Endometrial microvascular endothelial cells (primary cell): ENCODE results near the gene ZNF329. TPM values are rescaled to one million over a fixed set of nuclear protein-coding genes. Genes with fewer than 3 reads are reported as not detected.

Experiments
- in situ Hi-C: cut with HindIII; loops from 2 replicates; pipeline ENCODE4 v1.10.0; 2017; ENCODE audit warnings: low sequenced_read_pairs, low pct_unique_long_range_greater_than_20kb; ENCODE audit errors: inconsistent ontology term
- total RNA-seq: library from RNA; depleted of rRNA; stranded (reverse); fragments of >200 nt; gene quantifications from one replicate; pipeline ENCODE4 v1.2.3, GENCODE V29; 2015; ENCODE audit errors: inconsistent ontology term

Gene ZNF329
- total RNA-seq, 1 donor from 2014 or later = 7.2 TPM

GRCh38 chr19:58085348-58085875 lies 65.2 kb downstream of the ZNF329 start:
- in situ Hi-C loops = no loop called here

GRCh38 chr19:58084596-58085347 lies 65.8 kb downstream of the ZNF329 start:
- in situ Hi-C loops = no loop called here

GRCh38 chr19:58083021-58083420 lies 67.6 kb downstream of the ZNF329 start:
- in situ Hi-C loops = no loop called here

GRCh38 chr19:58079792-58080191 lies 70.8 kb downstream of the ZNF329 start:
- in situ Hi-C loops = no loop called here

Other genes starting within 250 kb of the ZNF329 start
- 4.8 TPM for gene ZNF417, start 234.2 kb downstream of the ZNF329 start, total RNA-seq
- under 0.01 TPM for gene ZNF418, start 215.4 kb downstream of the ZNF329 start, total RNA-seq
- gene ZNF256, start 203.1 kb downstream of the ZNF329 start, total RNA-seq = 0.84 TPM
- gene C19orf18, start 176.3 kb downstream of the ZNF329 start, total RNA-seq = not detected
- 11.5 TPM for gene ZNF606, start 148.0 kb downstream of the ZNF329 start, total RNA-seq
- gene ZSCAN1, start 116.8 kb downstream of the ZNF329 start, total RNA-seq = not detected
- not detected for gene ZNF135, start 91.5 kb downstream of the ZNF329 start, total RNA-seq
- 4.8 TPM for gene ZSCAN18, start 52.6 kb downstream of the ZNF329 start, total RNA-seq
- 13.9 TPM for gene ZNF274, start 32.3 kb upstream of the ZNF329 start, total RNA-seq
- gene ZNF544, start 78.1 kb upstream of the ZNF329 start, total RNA-seq = 59.2 TPM
- 2.9 TPM for gene ZNF8, start 128.2 kb upstream of the ZNF329 start, total RNA-seq
- gene ERVK3-1, start 154.6 kb upstream of the ZNF329 start, total RNA-seq = 44.8 TPM
- 1.3 TPM for gene ZSCAN22, start 176.2 kb upstream of the ZNF329 start, total RNA-seq
- gene A1BG, start 202.7 kb upstream of the ZNF329 start, total RNA-seq = not detected
- gene ZNF497, start 212.0 kb upstream of the ZNF329 start, total RNA-seq = 0.19 TPM
- gene ZNF837, start 230.2 kb upstream of the ZNF329 start, total RNA-seq = 3.1 TPM
- 2,433 TPM for gene RPS5, start 236.5 kb upstream of the ZNF329 start, total RNA-seq
- gene RNF225, start 244.9 kb upstream of the ZNF329 start, total RNA-seq = not detected